Liver (tissue), 3 donors: Measurements from ENCODE around the gene DOCK2.

Source experiments
- CTCF ChIP-seq: fragments of 150-350 bp; IDR thresholded peaks from 2 replicates; pipeline ENCODE4 v1.5.1; 2017; ENCODE audit warnings: improper control_type of control experiment, low read depth, low read length; ENCODE audit not compliant: missing input control
- EGR1 ChIP-seq, 2 donors: IDR thresholded peaks; 2 replicates each; pipeline ENCODE4 v1.6.1; 2016 to 2018; ENCODE audit warnings: antibody characterized with exemption in 2 of 2, low read depth in 2 of 2
- FOXA1 ChIP-seq: IDR thresholded peaks from 2 replicates; pipeline ENCODE4 v1.6.1; 2016; ENCODE audit warnings: antibody characterized with exemption
- GABPA ChIP-seq, 2 donors: IDR thresholded peaks in 1 of 2; conservative IDR thresholded peaks in 1 of 2; 2 replicates each; pipeline ENCODE4 v1.6.1; 2016; ENCODE audit warnings: antibody characterized with exemption in 2 of 2, mild to moderate bottlenecking in 1 of 2, moderate library complexity in 1 of 2
- HNF4G ChIP-seq: IDR thresholded peaks from 2 replicates; pipeline ENCODE4 v1.6.1; 2016; ENCODE audit warnings: antibody characterized with exemption
- JUND ChIP-seq, 2 donors: IDR thresholded peaks; 2 replicates each; pipeline ENCODE4 v1.6.1; 2016; ENCODE audit warnings: antibody characterized with exemption in 2 of 2
- MAX ChIP-seq: IDR thresholded peaks from 2 replicates; pipeline ENCODE4 v1.6.1; 2016; ENCODE audit warnings: antibody characterized with exemption
- RAD21 ChIP-seq, 2 donors: IDR thresholded peaks; 2 replicates each; pipeline ENCODE4 v1.6.1; 2016; ENCODE audit warnings: antibody characterized with exemption in 2 of 2, mild to moderate bottlenecking in 2 of 2
- REST ChIP-seq: IDR thresholded peaks from 2 replicates; pipeline ENCODE4 v1.6.1; 2016; ENCODE audit warnings: antibody characterized with exemption, mild to moderate bottlenecking
- RXRA ChIP-seq, 2 donors: IDR thresholded peaks; 2 replicates each; pipeline ENCODE4 v1.6.1; 2017 to 2018; ENCODE audit warnings: antibody characterized with exemption in 2 of 2, mild to moderate bottlenecking in 1 of 2
- SP1 ChIP-seq: IDR thresholded peaks from 2 replicates; pipeline ENCODE4 v1.6.1; 2018; ENCODE audit warnings: antibody characterized with exemption, mild to moderate bottlenecking
- TAF1 ChIP-seq: conservative IDR thresholded peaks from 2 replicates; pipeline ENCODE4 v1.6.1; 2016; ENCODE audit warnings: antibody characterized with exemption, mild to moderate bottlenecking
- YY1 ChIP-seq: IDR thresholded peaks from 2 replicates; pipeline ENCODE4 v1.6.1; 2016; ENCODE audit warnings: antibody characterized with exemption, mild to moderate bottlenecking
- ZBTB33 ChIP-seq: IDR thresholded peaks from 2 replicates; pipeline ENCODE4 v1.6.1; 2016; ENCODE audit warnings: antibody characterized with exemption
- donor health status: healthy.
- donor health status: healthy.

GRCh38 chr5:170008376-170008775 is 371.3 kb downstream of the DOCK2 start:
- TF ChIP-seq CTCF = no peak
- TF ChIP-seq RAD21 (IDR thresholded peaks at IDR 0.05) = no peak
- TF ChIP-seq YY1 = no peak
- no peak for TF ChIP-seq FOXA1
- no peak for TF ChIP-seq EGR1 (IDR thresholded peaks at IDR 0.05; ENCODE audit: low read depth in 2 of 2)
- no peak for TF ChIP-seq JUND (IDR thresholded peaks at IDR 0.05)
- no peak for TF ChIP-seq HNF4G
- TF ChIP-seq TAF1 = no peak
- no peak for TF ChIP-seq ZBTB33
- TF ChIP-seq MAX = no peak
- TF ChIP-seq SP1 = no peak
- no peak for TF ChIP-seq GABPA (IDR thresholded peaks at IDR 0.05 in 1 of 2, conservative IDR thresholded peaks at IDR 0.05 in 1 of 2)
- no peak for TF ChIP-seq REST
- TF ChIP-seq RXRA (IDR thresholded peaks at IDR 0.05) = no peak
